Measurements from ENCODE around the gene KCNH3.
"Not testable (repeated sequence)": the region's sequence is repeated elsewhere in the genome, so short reads cannot be mapped to it uniquely, and the experiment has no call there.

The KCNH3 gene

GRCh38 chr12:49599961-49600360 lies 61.1 kb downstream of the KCNH3 start:
- DNase-seq: no peak

DNA sequence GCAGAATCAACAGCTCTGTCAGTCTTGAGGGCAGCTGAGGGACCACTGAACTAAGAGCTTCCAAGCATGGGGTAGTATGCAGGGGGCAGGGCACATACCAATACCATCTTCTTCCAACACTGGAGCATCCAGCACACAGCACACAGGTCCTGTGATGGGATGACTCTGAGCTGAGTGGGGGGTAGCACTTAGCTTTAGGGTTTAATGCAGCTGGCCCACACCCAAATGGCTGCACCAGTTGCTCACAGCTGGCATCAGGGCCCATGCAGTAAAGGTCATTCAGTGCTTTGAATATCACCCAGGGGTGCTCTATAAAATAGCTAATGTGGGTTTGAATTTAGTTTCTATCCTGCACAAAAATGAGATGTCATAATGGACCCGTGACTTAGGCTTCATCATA lies 64.9 kb downstream of the KCNH3 start:
- no peak for DNase-seq

DNA sequence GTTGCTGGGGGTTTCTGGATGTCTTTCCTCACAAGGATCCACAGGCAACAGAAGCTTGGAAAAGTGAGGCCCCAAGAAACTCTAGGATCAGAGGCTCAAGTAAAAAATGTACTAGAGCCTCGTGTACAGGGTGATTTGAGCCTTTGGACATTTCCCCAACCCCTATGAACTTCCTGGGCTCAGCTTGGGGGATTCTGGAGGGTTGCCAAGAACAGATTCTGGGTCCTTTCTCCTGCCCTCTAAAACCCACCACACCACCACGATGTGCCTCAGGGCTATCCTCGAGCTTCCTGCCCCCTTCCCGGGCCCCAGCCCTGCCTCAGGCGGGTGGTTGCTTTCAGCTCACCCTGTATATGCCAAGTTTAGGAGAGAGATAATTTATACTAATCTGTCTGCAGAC lies 66.0 kb downstream of the KCNH3 start:
- no peak for DNase-seq

- DNase-seq: not testable (repeated sequence)
Measured at GRCh38 chr12:49605539-49605938, 66.7 kb downstream of the KCNH3 start, which contains the start of gene FAM186B. FAM186B (minus strand) TSS chr12:49605639; CDS start chr12:49605477, 162 bp downstream.
